ENCODE data around the gene NME3. TPM values are rescaled to one million over a fixed set of nuclear protein-coding genes. Genes with fewer than 3 reads are reported as not detected.

NME3 gene
- total and polyA plus RNA-seq, 2 of the 4 experiments (the other 2 are of a cell fraction): 12.7 to 41.2 TPM

DNA sequence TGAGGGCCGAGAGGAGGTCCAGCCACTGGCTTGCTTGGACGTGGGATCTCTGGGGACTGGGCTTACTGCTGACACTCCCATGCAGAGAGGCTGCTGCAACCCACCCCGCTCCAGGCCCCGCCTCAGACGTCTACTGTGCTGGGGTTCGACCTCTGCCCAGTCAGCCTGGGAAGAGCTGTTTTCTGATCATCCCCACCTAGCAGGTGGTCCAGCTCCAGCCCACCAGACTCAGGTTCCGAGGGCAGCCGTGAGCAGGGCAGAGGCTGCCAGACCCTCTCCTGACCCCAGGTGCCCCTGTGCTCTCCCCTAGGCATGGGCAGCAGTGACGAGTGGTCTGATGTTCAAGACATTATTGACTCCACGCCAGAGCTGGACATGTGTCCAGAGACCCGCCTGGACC is 23.4 kb downstream of the NME3 start:
- no TSS peak for BruUV-seq (replicated peaks)
- no peak overlapping the region for H2AK9ac ChIP-seq (replicated peaks; ENCODE audit: low read depth, low read length, poor library complexity)
- no peak overlapping the region for H3K23ac ChIP-seq (ENCODE audit: low read depth, low read length)
- in situ Hi-C loops (cut with MboI; ENCODE audit: low sequenced_read_pairs): no loop called here
- no peak overlapping the region for H2BK15ac ChIP-seq (ENCODE audit: low read depth, low read length)
- no peaks in the 10 kb centered on the region for H3K9me3 ChIP-seq (ENCODE audit: control insufficient read depth, insufficient read depth, low read length)
- H2AFZ ChIP-seq (replicated peaks; ENCODE audit: low read length, poor library complexity): no peak overlapping the region
- H3K14ac ChIP-seq (replicated peaks; ENCODE audit: low read depth, low read length): no peak overlapping the region
- H3K4me3 ChIP-seq (ENCODE audit: insufficient read depth, low read depth, low read length): no peak overlapping the region
- H2BK20ac ChIP-seq (ENCODE audit: low read depth, low read length): no peak overlapping the region
- H4K20me1 ChIP-seq (ENCODE audit: insufficient read depth, low read length): peaks cover 11% of the 10 kb centered on the region; the same call in 1 of the 2 replicates
- H3K4me2 ChIP-seq (ENCODE audit: low read depth, low read length): no peak overlapping the region
- intact Hi-C loops (cut with micrococcal nuclease): no loop called here
- TF ChIP-seq POLR2A (IDR thresholded peaks at IDR 0.05; ENCODE audit: low read depth, low read length) (no peak), SMC3 (IDR thresholded peaks at IDR 0.05; ENCODE audit: low read depth, low read length) (no peak)
- TF ChIP-seq, protein P1, sequence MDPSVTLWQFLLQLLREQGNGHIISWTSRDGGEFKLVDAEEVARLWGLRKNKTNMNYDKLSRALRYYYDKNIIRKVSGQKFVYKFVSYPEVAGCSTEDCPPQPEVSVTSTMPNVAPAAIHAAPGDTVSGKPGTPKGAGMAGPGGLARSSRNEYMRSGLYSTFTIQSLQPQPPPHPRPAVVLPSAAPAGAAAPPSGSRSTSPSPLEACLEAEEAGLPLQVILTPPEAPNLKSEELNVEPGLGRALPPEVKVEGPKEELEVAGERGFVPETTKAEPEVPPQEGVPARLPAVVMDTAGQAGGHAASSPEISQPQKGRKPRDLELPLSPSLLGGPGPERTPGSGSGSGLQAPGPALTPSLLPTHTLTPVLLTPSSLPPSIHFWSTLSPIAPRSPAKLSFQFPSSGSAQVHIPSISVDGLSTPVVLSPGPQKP (IDR thresholded peaks at IDR 0.05; ENCODE audit: borderline replicate concordance, low read depth, low read length): no peak
- no peak for ATAC-seq (ENCODE audit: low read depth)
- H4K5ac ChIP-seq (ENCODE audit: low read depth, low read length): no peak overlapping the region
- peaks cover 6% of the 10 kb centered on the region; the same call in 1 of the 2 replicates for H3K9me1 ChIP-seq (ENCODE audit: insufficient read depth, low read length)
- ChIA-PET CTCF (no interaction called here), POLR2A (ENCODE audit: unreplicated experiment) (no interaction called here)
- H2BK5ac ChIP-seq (ENCODE audit: low read depth, low read length, poor library complexity, severe bottlenecking): no peak overlapping the region
- H3K18ac ChIP-seq (ENCODE audit: low read depth, low read length): no peak overlapping the region
- H3K4ac ChIP-seq (ENCODE audit: low read depth, low read length): no peak overlapping the region
- H4K91ac ChIP-seq (ENCODE audit: insufficient read depth, low read depth, low read length): no peak overlapping the region
- H4K8ac ChIP-seq (ENCODE audit: low read depth in 2 of 2, low read length in 2 of 2): no peak overlapping the region
- DNase-seq: no peak
- no peak overlapping the region for H3K27ac ChIP-seq (ENCODE audit: insufficient read depth, low read length)
- no peak overlapping the region for H3K56ac ChIP-seq (ENCODE audit: extremely low read depth, insufficient read depth, low read length)
- no peak overlapping the region for H2BK120ac ChIP-seq (ENCODE audit: low read depth, low read length)
- H3K27me3 ChIP-seq (ENCODE audit: control insufficient read depth, insufficient read depth, low read length): no peaks in the 10 kb centered on the region
- H3K79me1 ChIP-seq (ENCODE audit: low read depth in 1 of 2, low read length in 2 of 2): peaks cover 15 to 42% of the 10 kb centered on the region in 2 experiments; a peak in 2 of 4 replicates
- peaks cover 2% of the 10 kb centered on the region; the same call in 1 of the 2 replicates for H3K4me1 ChIP-seq (ENCODE audit: control insufficient read depth, insufficient read depth, low read length)
- 93% methylated on average over 7 of the region's 11 CpGs; no CpG with 5 or more reads in 1 of the 2 experiments for WGBS, 2 experiments (ENCODE audit: extremely low coverage in 2 of 2, insufficient read length in 1 of 2)
- no peak overlapping the region for H2AK5ac ChIP-seq (ENCODE audit: low read depth, low read length)
- H3K9ac ChIP-seq (ENCODE audit: low read depth, low read length): no peak overlapping the region
- H3K36me3 ChIP-seq (ENCODE audit: control insufficient read depth, insufficient read depth, low read length): peaks cover 68% of the 10 kb centered on the region
- dilution Hi-C loops (cut with HindIII; ENCODE audit: low sequenced_read_pairs, unreplicated experiment): no loop called here
